Measurements from ENCODE around the gene ELMO1.

GRCh38 chr7:36863901-36864701 lies 584.6 kb downstream of the ELMO1 start:
- no peak for TF ChIP-seq CTCF (conservative IDR thresholded peaks at IDR 0.05; ENCODE audit: low read depth, low read length)
- TF ChIP-seq EZH2 (IDR thresholded peaks at IDR 0.05; ENCODE audit: low read length, unreplicated experiment) = no peak
- TF ChIP-seq EZH2phosphoT487 (IDR thresholded peaks at IDR 0.05; ENCODE audit: borderline replicate concordance, low read length) = no peak
